Neural progenitor cell (in vitro differentiated cells): ENCODE data around the gene CHST14. TPM values are rescaled to one million over a fixed set of nuclear protein-coding genes. Genes with fewer than 3 reads are reported as not detected.

Experiments used
- DNase-seq: peaks from one replicate; pipeline ENCODE4 v3.0.0-alpha.2; 2016; ENCODE audit warnings: low spot score
- H2AFZ ChIP-seq: fragments of 200-600 bp; sonication (generic); replicated peaks from 2 replicates; pipeline ENCODE4 v1.6.1; 2016; ENCODE audit warnings: antibody characterized with exemption
- H3F3A ChIP-seq: fragments of 200-600 bp; sonication (generic); 2 replicates; pipeline ENCODE4 v1.6.1; 2016; ENCODE audit warnings: antibody characterized with exemption, low read depth
- H3K27ac ChIP-seq: fragments of 200-600 bp; sonication (generic); 2 replicates; pipeline ENCODE4 v1.5.1; 2016; ENCODE audit warnings: mild to moderate bottlenecking
- H3K27me3 ChIP-seq: fragments of 200-600 bp; sonication (generic); 2 replicates; pipeline ENCODE4 v1.6.1; 2016; ENCODE audit warnings: mild to moderate bottlenecking, moderate library complexity
- H3K36me3 ChIP-seq: fragments of 200-600 bp; sonication (generic); 2 replicates; pipeline ENCODE4 v1.5.1; 2016
- H3K4me1 ChIP-seq: fragments of 200-600 bp; sonication (generic); 2 replicates; pipeline ENCODE4 v1.6.1; 2016; ENCODE audit warnings: mixed run types
- H3K4me2 ChIP-seq: fragments of 200-600 bp; sonication (generic); 2 replicates; pipeline ENCODE4 v1.6.1; 2016
- H3K4me3 ChIP-seq: fragments of 200-600 bp; sonication (generic); 2 replicates; pipeline ENCODE4 v1.5.1; 2016
- H3K79me2 ChIP-seq: fragments of 200-600 bp; sonication (generic); 2 replicates; pipeline ENCODE4 v1.6.1; 2016; ENCODE audit warnings: low read depth
- H3K9ac ChIP-seq: fragments of 200-600 bp; sonication (generic); 2 replicates; pipeline ENCODE4 v1.6.1; 2016
- H3K9me3 ChIP-seq: fragments of 200-600 bp; sonication (generic); 2 replicates; pipeline ENCODE4 v1.5.1; 2016; ENCODE audit warnings: low read depth
- H4K20me1 ChIP-seq: fragments of 200-600 bp; sonication (generic); 2 replicates; pipeline ENCODE4 v1.6.1; 2016; ENCODE audit warnings: low read depth
- H3K27ac Mint-ChIP-seq: 3 replicates; pipeline ENCODE4 v1.8.0; 2021; ENCODE audit warnings: mixed read lengths
- H3K27me3 Mint-ChIP-seq: 2 replicates; pipeline ENCODE4 v1.8.0; 2022; ENCODE audit warnings: low read depth, mild to moderate bottlenecking, inconsistent platforms, moderate library complexity, mixed read lengths; ENCODE audit not compliant: insufficient read depth
- H3K36me3 Mint-ChIP-seq: 3 replicates; pipeline ENCODE4 v1.8.0; 2021; ENCODE audit warnings: mixed read lengths
- H3K4me1 Mint-ChIP-seq: 3 replicates; pipeline ENCODE4 v1.8.0; 2021; ENCODE audit warnings: mixed read lengths
- H3K4me3 Mint-ChIP-seq: 3 replicates; pipeline ENCODE4 v1.8.0; 2021; ENCODE audit warnings: mild to moderate bottlenecking, moderate library complexity, mixed read lengths
- H3K9me3 Mint-ChIP-seq: 3 replicates; pipeline ENCODE4 v1.8.0; 2020; ENCODE audit warnings: mixed read lengths
- CTCF ChIP-seq: fragments of 200-600 bp; sonication (generic); IDR thresholded peaks from 2 replicates; pipeline ENCODE4 v1.5.1; 2017; ENCODE audit warnings: antibody characterized with exemption, mild to moderate bottlenecking
- EZH2 ChIP-seq: fragments of 200-600 bp; sonication (generic); IDR thresholded peaks from 2 replicates; pipeline ENCODE4 v1.6.1; 2017; ENCODE audit warnings: antibody characterized with exemption, mild to moderate bottlenecking, moderate library complexity
- EZH2phosphoT487 ChIP-seq: fragments of 200-600 bp; sonication (generic); IDR thresholded peaks from 2 replicates; pipeline ENCODE4 v1.6.1; 2017; ENCODE audit warnings: antibody characterized with exemption
- total RNA-seq: library from RNA; depleted of rRNA; stranded (reverse); fragments of >200 nt; gene quantifications from 2 replicates; pipeline ENCODE4 v1.2.3, GENCODE V29; 2015; ENCODE audit warnings: low replicate concordance

The CHST14 gene
- total RNA-seq, 1 donor from 2014 or later: 11.9 TPM

- Histone ChIP-seq H3K27ac (no peak overlapping the region), H3K9ac (no peak overlapping the region), H4K20me1 (peaks cover 87% of the 10 kb centered on the region), H2AFZ (no peak overlapping the region), H3F3A (peaks cover 14% of the 10 kb centered on the region), H3K79me2 (peaks cover 93% of the 10 kb centered on the region), H3K4me2 (no peak overlapping the region), H3K4me3 (no peak overlapping the region), H3K27me3 (no peaks in the 10 kb centered on the region), H3K4me1 (peaks cover 25% of the 10 kb centered on the region), H3K9me3 (no peaks in the 10 kb centered on the region), H3K36me3 (no peaks in the 10 kb centered on the region)
- Mint-ChIP-seq H3K4me1 (peaks cover 38% of the 10 kb centered on the region), H3K9me3 (no peaks in the 10 kb centered on the region), H3K27me3 (peaks cover 12% of the 10 kb centered on the region), H3K27ac (no peak overlapping the region), H3K36me3 (peaks cover 3% of the 10 kb centered on the region), H3K4me3 (no peak overlapping the region)
- no peak for DNase-seq
- TF ChIP-seq CTCF (no peak), EZH2phosphoT487 (no peak), EZH2 (no peak)
Observed at GRCh38 chr15:40445421-40445922, 25.3 kb upstream of the CHST14 start.

GRCh38 chr15:40446144-40446543 lies 24.6 kb upstream of the CHST14 start:
- DNase-seq: no peak
- Mint-ChIP-seq H3K4me1 (peaks cover 40% of the 10 kb centered on the region), H3K9me3 (no peaks in the 10 kb centered on the region), H3K27ac (no peak overlapping the region), H3K36me3 (peaks cover 3% of the 10 kb centered on the region), H3K4me3 (no peak overlapping the region), H3K27me3 (peaks cover 12% of the 10 kb centered on the region)
- H4K20me1 ChIP-seq: peaks cover 93% of the 10 kb centered on the region
- no peaks in the 10 kb centered on the region for H3K9me3 ChIP-seq
- TF ChIP-seq EZH2phosphoT487 (no peak), EZH2 (no peak), CTCF (no peak)
- no peak overlapping the region for H3K4me2 ChIP-seq
- H3K79me2 ChIP-seq: peaks cover 97% of the 10 kb centered on the region
- H2AFZ ChIP-seq: no peak overlapping the region
- no peaks in the 10 kb centered on the region for H3K36me3 ChIP-seq
- H3F3A ChIP-seq: peaks cover 15% of the 10 kb centered on the region
- no peaks in the 10 kb centered on the region for H3K27me3 ChIP-seq
- H3K9ac ChIP-seq: no peak overlapping the region
- H3K4me3 ChIP-seq: no peak overlapping the region
- peaks cover 27% of the 10 kb centered on the region for H3K4me1 ChIP-seq
- H3K27ac ChIP-seq: no peak overlapping the region

GRCh38 chr15:40448354-40448753 lies 22.4 kb upstream of the CHST14 start:
- H3K4me1 Mint-ChIP-seq: peaks cover 54% of the 10 kb centered on the region
- Histone ChIP-seq H4K20me1 (peaks cover 98% of the 10 kb centered on the region), H3F3A (peaks cover 15% of the 10 kb centered on the region), H3K4me1 (peaks cover 43% of the 10 kb centered on the region), H3K27ac (no peak overlapping the region), H3K36me3 (no peaks in the 10 kb centered on the region), H3K79me2 (peaks cover 99% of the 10 kb centered on the region), H3K9me3 (no peaks in the 10 kb centered on the region), H3K27me3 (no peaks in the 10 kb centered on the region), H3K4me3 (no peak overlapping the region), H3K4me2 (no peak overlapping the region), H3K9ac (no peak overlapping the region), H2AFZ (no peak overlapping the region)
- no peak for DNase-seq
- H3K27me3 Mint-ChIP-seq: peaks cover 6% of the 10 kb centered on the region
- H3K36me3 Mint-ChIP-seq: peaks cover 3% of the 10 kb centered on the region
- no peak overlapping the region for H3K27ac Mint-ChIP-seq
- H3K4me3 Mint-ChIP-seq: no peak overlapping the region
- no peaks in the 10 kb centered on the region for H3K9me3 Mint-ChIP-seq
- TF ChIP-seq CTCF (no peak), EZH2phosphoT487 (no peak), EZH2 (no peak)
